ENCODE measurements around the gene KCNK7.

The KCNK7 gene

DNA sequence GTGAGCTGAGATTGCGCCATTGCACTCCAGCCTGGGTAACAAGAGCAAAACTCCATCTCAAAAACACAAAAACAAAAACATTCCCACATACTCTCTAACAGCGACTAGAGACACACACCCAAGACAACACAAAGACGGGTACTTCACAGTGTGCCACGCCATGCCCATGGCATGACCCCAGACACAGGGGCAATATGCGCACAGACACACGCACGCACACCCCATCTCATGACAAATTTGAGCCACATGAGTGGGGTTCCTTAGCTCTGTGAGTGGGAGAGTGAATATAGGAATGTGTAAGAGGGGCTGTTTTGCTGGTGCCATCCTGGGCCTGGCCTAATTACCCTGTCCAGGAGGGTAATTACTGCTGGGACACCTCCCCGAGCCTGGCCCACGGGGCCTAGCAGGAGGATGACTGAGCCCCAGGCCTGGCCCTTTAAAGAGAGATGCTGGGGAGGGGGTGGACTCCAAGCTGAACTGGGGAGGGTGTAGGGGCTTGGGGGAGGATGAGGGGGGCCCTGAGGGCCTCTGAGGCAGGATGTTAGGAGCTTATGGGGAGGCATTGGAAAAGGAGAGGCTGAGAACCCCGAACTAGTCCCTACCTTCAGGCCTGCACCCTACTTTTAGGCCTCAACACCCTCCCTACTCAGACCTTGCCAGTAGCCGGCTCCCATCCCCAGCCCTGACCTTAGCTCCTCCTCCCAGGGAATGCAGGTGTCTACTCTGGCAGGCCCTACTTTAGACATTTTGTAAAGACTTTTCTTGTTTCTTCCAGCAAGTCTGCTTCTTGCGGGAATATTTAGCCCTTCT is 38.9 kb downstream of the KCNK7 start:
- DNase-seq (ENCODE audit: low spot score), result no peak

DNA sequence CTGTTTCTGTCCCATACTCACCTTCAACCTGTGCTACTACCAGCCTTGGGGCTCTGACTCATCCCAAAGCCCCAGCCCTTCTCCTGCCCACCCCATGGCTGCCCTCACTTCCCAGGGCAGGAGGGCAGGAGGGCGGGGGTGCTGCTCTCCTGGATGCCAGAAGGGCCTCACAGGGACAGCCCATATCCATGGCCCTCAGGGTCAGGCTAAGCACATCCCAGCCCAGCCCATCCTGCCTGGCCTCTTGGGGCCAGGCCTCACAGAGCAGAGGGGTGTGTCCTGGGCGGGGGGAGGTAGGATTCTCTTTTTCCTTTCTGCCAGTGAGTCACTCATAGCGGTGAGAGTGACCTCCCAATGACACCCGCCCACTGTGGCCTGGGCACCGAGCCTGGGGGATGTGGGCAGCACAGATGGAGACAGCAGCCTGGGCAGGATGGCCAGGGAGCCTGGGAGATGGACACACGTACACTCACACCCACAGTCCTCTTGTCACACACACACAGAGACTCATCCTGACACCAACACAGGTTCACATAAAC is 39.8 kb downstream of the KCNK7 start:
- DNase-seq (ENCODE audit: low spot score), result no peak

DNA sequence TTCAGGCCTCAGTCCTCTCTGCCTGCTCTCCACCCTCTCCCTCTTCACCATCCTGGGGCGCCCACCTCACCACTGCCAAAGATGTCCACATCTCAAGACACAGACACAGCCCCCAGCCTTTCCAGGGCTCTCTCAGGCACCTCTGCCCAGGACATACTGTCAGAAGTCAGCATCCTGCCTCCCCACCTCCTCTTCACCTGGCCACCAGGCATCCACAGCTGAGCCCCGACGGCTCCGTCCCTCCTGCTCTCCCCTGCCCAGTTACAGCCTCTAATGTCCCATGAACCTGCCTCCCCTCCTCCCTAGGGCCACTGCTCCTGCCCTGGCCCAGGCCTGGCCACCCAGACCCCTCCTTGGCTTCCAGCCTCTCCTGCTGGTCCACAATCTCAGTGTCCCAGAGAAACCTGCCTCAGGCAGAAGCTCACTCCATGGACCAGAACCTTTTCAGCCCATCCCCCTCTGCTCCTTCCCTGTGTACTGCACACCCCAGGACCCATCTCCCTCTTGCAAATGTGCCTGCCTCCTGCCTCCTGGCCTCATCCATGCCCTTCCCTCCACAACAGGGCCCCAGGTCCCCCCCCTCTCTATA is 40.7 kb downstream of the KCNK7 start:
- DNase-seq (ENCODE audit: low spot score), result no peak

DNA sequence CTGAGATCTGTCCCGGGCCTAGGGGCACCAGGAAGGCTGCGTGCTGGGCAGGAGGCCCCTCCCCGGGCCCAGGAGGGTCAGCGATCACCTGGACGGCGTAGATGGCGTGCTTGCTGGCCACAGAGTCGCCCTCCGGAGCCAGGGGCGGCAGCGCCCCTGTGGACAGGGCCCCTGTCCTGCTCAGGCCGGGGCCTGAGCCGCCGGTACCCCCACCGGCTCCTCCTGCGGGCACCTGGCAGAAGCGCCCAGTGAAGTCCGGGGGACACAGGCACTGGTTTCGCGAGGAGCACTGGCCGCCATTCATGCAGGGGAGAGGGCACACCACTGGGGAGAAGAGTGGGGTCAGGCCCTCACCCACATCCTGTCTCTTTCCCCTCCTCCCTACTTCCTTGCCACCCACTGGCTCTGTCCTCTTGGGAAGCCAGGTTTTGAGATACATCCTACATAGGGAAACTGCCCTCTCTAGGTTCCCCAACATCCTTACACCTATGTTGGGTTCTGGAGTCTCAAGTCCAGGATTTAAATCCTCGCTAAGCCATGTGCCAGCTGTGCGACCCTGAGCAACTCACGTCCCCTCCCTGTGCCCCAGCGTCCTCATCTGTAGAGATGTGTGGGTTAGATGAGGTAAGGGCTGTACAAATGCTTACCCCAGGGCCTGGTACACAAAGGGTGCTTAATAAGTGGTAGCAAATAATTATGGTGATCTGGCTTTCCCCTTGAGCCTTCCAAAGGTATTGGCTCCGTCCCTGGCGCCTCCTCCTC is 41.4 kb downstream of the KCNK7 start:
- no peak for DNase-seq (ENCODE audit: low spot score)

DNA sequence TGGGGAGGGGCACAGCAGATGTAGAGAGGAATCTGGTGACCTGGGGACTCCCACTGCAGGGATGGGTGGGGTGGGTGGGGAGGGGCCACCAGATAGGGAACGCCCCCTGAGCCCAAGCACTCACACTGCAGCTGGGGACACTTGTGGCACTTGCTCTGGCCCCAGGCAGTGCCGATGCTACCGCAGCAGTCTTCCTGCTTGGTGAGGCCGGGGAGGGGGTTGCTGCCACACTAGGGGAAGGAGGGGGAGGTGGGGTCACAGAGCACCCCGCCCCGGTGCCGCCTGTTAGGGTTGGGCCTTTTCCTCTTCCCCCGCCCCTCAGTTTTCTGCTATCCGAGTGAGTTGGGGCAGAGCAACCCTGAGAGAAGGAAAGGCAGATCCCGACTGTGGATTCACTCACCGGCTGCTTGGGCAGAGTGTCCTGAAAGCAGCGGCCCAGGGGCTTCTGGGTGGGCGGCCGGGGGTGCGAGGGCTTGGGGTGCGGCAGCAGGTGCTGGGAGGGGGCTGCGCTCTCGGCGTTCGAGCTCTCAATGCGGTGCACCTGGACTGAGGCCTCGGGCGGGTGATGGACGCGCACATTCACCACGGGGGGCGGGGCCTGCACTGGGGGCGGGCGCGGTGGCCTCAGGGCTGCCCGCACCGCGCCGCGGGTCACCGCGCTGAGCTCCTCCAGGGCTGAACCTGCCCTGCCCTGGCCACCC is 42.1 kb downstream of the KCNK7 start:
- no peak for DNase-seq (ENCODE audit: low spot score)

DNA sequence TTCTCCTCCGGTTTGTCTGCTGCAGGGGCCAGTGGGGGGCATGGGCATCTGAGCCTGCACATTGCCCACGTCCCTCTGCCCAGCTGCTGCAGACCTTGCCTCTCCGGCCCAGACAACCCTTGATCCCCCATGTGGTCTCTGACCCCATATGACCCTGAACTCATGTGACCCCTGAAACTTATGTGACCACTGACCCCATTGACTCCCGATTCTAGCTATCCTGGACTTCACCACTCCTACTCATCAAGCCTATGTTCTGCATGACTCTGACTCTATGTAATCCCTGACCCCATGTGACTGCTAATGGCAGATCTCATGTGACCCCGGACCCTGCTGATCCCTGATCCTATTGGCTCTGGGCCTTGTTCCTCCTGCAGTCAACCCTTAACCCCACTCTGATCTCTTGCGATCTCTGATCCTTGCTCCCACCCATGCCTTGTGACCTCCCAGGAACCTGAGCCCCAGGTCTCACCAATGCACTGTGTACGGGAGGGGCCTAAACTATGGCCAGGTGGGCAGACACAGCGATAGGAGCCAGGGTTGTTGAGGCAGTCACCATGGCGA is 43.1 kb downstream of the KCNK7 start:
- no peak for DNase-seq (ENCODE audit: low spot score)

DNA sequence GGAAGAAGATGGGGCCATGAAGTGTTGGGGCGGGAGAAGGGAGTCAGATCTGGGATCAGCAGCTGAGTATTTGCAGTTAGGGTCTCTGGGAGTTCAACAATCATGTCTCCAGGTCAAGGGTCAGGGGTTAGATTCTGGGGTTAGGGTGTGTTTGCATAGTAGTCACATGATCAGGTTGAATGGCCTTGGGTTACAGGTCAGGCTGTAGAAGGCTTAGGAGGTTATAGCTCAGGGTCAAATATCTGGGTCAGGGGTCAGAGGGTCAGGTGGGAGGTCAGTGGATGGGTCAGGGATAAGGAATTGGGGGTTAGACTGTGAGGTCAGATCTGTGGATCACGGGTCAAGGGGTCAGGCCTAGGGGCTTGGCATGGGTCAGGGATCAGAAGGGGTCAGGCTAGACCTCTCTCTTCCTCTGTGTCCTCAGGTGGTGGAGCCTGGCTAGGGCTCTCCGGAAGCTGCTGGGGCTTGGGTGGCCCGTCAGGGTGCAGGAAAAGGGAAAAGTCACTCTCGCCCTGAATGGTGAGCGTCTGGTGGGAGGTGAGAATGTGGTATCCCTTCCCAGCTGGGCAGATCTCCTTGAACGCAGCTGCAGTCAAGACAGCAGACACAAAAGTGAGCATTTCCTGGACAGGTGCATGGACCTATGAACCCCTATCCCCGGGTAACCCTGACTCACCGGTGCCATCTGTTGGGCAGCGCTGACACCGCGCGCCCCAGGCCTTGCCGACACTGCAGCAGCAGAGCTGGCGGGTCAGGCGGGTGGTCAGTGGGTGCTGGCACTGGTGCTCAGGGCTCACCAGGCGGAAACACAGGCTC is 43.8 kb downstream of the KCNK7 start:
- DNase-seq (ENCODE audit: low spot score), result peak; percentile 37

DNA sequence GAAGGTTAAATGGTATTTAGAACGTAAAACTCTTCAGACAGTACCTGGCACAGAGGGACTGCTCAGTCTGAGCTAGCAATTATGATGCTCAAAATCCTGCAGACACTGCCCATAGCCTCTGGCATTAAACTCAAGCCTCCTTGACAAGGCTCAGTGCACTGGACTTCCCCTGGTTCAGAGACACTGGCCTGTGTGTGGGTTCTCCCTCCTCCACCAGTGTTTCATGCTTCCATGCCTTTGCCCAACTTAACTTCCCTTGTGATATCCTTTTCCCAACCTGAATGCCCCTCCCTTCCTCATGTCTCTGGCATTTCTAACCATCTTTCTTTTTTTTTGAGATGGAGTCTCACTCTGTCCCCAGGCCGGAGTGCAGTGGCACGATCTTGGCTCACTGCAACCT is 46.5 kb downstream of the KCNK7 start:
- no peak for DNase-seq (ENCODE audit: low spot score)

DNA sequence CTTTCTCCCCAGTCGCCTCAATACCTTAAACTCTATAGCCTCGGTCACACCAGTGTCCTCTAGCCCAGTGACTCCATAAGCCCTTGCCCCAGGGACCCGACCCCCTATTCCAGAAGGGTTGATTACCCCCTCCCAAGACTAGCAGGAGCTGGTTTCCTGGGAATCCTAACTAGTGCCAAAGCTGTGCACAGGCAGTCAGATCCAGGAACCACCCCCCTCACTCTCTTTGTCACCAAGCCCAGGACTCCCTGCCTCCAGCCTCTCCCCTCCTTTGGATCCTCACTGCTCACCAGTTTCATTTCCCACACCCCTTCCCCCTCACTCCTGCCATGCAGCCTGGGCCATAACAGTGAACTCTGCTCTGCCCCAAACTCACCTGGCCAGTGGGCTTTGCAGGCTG is 47.2 kb downstream of the KCNK7 start:
- peak; percentile 42 for DNase-seq (ENCODE audit: low spot score)

DNA sequence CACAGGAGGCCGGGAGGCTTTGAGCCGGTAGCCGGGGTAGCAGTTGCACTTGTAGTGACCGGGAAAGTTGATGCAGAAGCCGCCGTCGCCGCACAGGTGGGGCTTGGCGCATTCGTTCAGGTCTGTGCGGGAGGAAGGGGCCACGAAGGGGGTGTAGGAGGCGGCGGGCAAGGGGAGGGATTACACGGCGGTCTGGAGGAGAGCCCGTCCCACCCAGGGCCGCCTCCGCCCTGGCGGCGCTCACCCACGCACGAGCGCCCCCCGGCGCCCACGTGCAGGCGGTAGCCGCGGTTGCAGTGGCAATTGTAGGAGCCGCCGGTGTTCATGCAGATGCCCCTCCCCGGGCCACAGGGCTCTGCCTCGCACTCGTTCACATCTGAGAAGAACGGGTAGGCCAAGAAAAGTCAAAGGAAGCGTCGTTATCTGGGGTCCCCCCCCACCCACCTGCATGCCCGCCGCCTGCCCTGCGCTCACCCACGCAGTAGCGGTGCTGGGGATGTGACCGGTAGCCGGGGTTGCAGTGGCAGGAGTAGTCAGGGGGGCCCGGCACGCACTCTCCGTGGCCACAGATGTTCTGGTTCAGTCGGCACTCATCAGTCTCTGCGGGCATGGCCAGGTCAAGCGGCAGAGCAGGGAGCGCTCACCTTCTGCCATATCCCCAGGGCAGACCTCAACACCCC is 48.0 kb downstream of the KCNK7 start:
- no peak for DNase-seq (ENCODE audit: low spot score)

DNA sequence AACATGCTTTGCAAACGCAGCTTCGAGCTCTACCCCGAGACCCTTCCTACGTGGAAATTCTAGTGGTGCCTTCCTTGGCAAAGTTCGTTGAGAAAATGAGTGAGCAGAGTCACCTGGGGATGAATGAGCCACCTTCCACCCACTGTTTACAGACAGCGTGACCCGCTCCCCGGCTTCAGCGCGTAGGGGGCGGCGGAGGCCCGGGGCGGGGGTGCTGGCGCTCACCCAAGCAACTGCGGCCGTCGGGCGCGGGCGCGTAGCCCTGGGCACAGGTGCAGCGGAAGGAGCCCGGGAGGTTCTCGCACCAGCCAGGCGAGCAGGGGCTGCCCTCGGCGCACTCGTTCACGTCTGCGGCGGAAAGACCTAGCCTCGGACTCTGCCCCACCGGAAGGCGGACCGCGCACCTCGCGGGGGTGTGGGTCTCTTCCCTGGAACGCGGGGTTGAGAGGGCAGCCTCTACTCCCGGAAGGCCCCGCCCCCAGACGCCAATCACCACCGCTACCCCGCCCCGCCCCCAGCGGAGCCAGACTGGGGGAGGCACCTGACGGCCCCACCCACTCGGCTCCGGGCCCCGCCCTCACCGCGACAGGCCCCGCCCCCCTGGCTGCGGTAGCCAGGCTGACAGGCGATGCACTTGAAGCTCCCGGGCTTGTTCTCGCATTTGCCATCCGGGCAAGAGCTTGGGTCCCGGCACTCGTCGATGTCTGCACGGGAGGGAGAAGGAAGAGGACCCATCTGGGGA is 49.2 kb downstream of the KCNK7 start:
- peak; percentile 67 for DNase-seq (ENCODE audit: low spot score)

DNA sequence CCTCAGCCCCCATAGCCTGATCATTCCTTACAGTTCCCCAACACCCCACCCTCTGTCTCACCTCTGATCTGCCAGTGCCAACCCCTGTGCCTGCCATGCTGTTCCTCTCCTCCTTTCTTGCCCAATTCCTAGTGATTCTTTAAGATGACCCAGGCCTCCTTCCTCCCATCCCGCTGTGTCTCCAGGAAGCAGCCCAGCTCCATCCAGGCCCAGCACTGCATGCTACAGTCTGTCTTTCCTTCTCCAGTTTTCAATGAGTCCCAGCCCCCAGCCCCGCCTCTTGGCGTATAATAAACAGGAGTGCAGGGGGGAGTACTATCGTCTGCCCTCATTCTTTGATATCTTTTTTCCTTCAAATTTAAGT is 49.8 kb downstream of the KCNK7 start:
- DNase-seq (ENCODE audit: low spot score), result no peak
